Measurements from ENCODE around the gene RETN. TPM values are rescaled to one million over a fixed set of nuclear protein-coding genes. Genes with fewer than 3 reads are reported as not detected.

Gene RETN
- total RNA-seq, 1 donor from 2014 or later, result not detected

DNA sequence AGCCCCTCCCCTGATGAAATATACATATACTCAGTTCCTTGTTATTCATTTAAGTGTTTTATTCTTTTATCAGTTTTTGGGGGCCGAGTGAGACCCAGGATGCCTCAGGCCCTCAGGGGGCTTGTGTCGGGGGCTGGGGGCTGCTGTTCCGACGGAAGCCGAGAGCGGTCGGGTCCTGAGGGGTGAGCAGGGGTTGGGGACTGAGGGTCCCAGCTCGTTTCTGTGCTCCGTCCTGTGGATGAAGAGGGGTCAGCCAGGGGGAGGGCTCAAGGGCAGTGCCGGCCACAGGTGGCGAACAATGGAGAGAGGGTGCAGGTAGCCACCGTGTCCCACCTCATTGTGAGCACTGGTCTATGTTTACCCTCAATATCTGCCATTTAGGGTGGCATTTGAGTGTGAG is 37.3 kb upstream of the RETN start:
- DNase-seq (ENCODE audit: low read depth), result no peak
- H3K4me3 ChIP-seq (ENCODE audit: low read depth, low read length), result no peak overlapping the region
- no peaks in the 10 kb centered on the region for H3K27me3 ChIP-seq (ENCODE audit: control insufficient read depth, insufficient read depth, low read length)
- FAIRE-seq, result no peak
- TF ChIP-seq, protein P1, sequence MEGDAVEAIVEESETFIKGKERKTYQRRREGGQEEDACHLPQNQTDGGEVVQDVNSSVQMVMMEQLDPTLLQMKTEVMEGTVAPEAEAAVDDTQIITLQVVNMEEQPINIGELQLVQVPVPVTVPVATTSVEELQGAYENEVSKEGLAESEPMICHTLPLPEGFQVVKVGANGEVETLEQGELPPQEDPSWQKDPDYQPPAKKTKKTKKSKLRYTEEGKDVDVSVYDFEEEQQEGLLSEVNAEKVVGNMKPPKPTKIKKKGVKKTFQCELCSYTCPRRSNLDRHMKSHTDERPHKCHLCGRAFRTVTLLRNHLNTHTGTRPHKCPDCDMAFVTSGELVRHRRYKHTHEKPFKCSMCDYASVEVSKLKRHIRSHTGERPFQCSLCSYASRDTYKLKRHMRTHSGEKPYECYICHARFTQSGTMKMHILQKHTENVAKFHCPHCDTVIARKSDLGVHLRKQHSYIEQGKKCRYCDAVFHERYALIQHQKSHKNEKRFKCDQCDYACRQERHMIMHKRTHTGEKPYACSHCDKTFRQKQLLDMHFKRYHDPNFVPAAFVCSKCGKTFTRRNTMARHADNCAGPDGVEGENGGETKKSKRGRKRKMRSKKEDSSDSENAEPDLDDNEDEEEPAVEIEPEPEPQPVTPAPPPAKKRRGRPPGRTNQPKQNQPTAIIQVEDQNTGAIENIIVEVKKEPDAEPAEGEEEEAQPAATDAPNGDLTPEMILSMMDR (IDR thresholded peaks at IDR 0.05; ENCODE audit: insufficient read depth, low read length, severe bottlenecking), result no peak
- H3K36me3 ChIP-seq (ENCODE audit: control insufficient read depth, insufficient read depth, low read length), result peaks cover 2% of the 10 kb centered on the region

DNA sequence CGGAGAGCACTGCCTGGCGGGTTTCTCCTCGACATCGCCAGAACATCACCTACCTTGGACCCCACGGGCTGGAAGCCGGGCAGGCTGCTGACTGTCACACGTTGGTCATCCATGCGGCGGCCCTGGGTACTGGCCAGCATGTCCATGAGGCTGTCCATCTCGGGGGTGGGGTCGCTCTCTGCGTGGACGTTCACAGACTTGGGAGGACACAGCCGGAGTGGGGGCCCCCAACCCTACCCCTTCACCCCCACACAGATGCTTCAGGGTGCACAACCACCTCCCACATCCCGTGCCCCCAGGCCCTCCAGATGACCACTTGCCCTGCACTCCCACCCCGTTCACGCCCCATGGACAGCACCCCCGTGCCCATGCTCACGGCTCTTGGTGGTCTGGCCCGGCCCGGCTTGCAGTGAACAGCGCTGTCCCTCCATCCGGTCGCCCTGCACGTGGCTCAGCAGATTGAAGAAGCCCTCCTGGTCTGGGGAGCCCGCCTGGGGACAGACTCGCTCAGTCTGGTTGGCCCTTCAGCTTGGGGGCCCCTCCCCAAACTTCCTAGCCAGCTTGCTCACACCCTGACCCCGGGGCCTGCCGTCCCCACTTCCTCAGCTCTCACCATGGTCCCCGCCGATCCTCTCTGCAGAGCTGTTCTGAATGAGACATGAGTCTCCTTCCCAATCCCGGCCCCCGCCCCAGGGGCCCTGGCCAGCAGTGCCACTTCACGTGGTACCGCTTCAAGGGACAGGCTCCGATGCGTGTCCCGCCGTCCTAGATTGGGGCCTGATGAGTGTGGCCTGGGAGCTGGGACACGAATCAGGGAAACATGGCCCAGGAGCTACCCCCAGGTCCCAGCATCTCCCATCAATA is 36.3 kb upstream of the RETN start:
- Histone ChIP-seq H3K4me3 (ENCODE audit: low read depth, low read length) (no peak overlapping the region), H3K27me3 (ENCODE audit: control insufficient read depth, insufficient read depth, low read length) (no peaks in the 10 kb centered on the region), H3K36me3 (ENCODE audit: control insufficient read depth, insufficient read depth, low read length) (no peaks in the 10 kb centered on the region)
- FAIRE-seq, result no peak
- TF ChIP-seq, protein P1 (IDR thresholded peaks at IDR 0.05; ENCODE audit: insufficient read depth, low read length, severe bottlenecking), result no peak
- DNase-seq (ENCODE audit: low read depth), result no peak

DNA sequence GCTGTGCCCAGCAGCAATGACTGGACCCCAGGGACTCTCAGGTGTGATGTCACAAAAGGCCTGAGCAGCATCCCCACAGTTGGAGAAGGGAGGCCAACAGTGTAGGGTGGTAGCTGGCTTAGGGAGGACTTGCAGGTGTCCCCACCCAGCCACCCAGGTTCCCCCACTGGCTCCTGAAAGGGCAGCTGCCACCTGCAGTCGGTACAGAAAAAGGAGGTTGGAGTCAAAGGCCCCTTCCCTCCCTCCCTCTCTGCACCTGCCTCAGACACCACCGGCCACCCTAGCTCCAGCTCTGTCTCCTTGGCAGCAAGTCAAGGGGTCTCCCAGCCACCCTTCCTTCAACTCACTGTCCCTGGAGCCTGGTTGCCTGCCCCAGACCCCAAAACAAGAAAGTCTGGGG is 35.2 kb upstream of the RETN start, which contains the start of gene PCP2:
PCP2 (minus strand) TSS at position 22 of the 400 bp plus-strand sequence. CDS start 262 bp downstream, outside the sequence.
- TF ChIP-seq, protein P1 (IDR thresholded peaks at IDR 0.05; ENCODE audit: insufficient read depth, low read length, severe bottlenecking), result no peak
- Histone ChIP-seq H3K4me3 (ENCODE audit: low read depth, low read length) (no peak within 1 kb of the TSS), H3K27me3 (ENCODE audit: control insufficient read depth, insufficient read depth, low read length) (no peaks in the 10 kb centered on the region), H3K36me3 (ENCODE audit: control insufficient read depth, insufficient read depth, low read length) (no peaks in the 10 kb centered on the region)
- DNase-seq (ENCODE audit: low read depth) (no peak), FAIRE-seq (no peak)

DNA sequence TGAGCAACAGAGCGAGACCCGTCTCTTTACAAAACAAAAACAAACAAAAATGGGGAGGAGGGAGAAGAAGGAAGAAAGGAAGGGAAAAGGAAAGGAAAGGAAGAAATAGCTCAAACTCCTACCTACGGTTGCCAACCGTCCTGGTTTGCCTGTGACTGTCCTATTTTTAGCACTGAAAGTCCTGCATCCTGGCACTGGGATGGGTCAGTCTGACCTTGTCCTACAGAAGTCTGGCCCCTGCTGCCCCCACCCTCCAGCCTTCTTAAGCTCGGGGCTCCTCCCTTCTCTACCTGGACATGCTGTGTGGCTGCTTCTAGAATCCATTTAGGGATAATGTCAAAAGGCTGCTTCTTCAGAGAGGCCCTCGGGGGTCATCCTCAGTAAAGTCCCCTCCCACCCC is 33.2 kb upstream of the RETN start:
- Histone ChIP-seq H3K27me3 (ENCODE audit: control insufficient read depth, insufficient read depth, low read length) (no peaks in the 10 kb centered on the region), H3K4me3 (ENCODE audit: low read depth, low read length) (no peak overlapping the region), H3K36me3 (ENCODE audit: control insufficient read depth, insufficient read depth, low read length) (peaks cover 4% of the 10 kb centered on the region)
- no peak for DNase-seq (ENCODE audit: low read depth)
- TF ChIP-seq, protein P1 (IDR thresholded peaks at IDR 0.05; ENCODE audit: insufficient read depth, low read length, severe bottlenecking), result no peak
- FAIRE-seq, result no peak

DNA sequence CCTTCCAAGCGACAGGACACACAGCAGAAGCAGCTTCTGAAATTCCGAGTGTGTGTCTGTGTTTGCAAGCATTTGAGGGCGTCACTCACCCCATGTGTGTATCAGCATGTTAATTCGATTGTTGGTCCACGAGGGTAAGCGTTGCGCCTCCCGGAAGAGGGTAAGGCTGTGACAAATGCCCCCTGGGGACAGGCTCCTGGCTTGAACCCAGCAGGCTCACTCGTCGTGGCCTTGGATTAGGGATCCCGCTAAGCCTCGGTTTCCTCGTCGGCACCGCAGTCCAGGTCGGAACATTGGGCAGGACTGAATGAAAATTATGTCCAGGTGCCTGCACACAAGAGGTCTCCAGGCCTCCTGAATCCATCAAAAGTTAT is 32.5 kb upstream of the RETN start:
- DNase-seq (ENCODE audit: low read depth), result no peak
- Histone ChIP-seq H3K27me3 (ENCODE audit: control insufficient read depth, insufficient read depth, low read length) (no peaks in the 10 kb centered on the region), H3K4me3 (ENCODE audit: low read depth, low read length) (no peak overlapping the region), H3K36me3 (ENCODE audit: control insufficient read depth, insufficient read depth, low read length) (peaks cover 4% of the 10 kb centered on the region)
- TF ChIP-seq, protein P1 (IDR thresholded peaks at IDR 0.05; ENCODE audit: insufficient read depth, low read length, severe bottlenecking), result no peak
- no peak for FAIRE-seq

All from bronchial epithelial cell (primary cell).